ENCODE data around the gene RNF182. TPM values are rescaled to one million over a fixed set of nuclear protein-coding genes. Genes with fewer than 3 reads are reported as not detected.

Gene RNF182
- total RNA-seq, 2 donors from 2014 or later, result 3.2 TPM; not detected in 1

GRCh38 chr6:13924146-13924948 is 405 bp upstream of the RNF182 start:
- TF ChIP-seq POLR2AphosphoS5 (IDR thresholded peaks at IDR 0.05) (no peak), POLR2A (IDR thresholded peaks at IDR 0.05) (no peak), CTCF (IDR thresholded peaks at IDR 0.05) (no peak)
- Histone ChIP-seq H3K27ac (no peak overlapping the region), H3K9me3 (no peaks in the 10 kb centered on the region), H3K36me3 (no peaks in the 10 kb centered on the region), H3K4me3 (peak overlapping the region; percentile 26 to 36), H3K27me3 (replicated peaks; ENCODE audit: insufficient read depth) (peaks cover 4% of the 10 kb centered on the region), H3K4me1 (replicated peaks) (peaks cover 6% of the 10 kb centered on the region)
- peak; percentile 15 for DNase-seq (ENCODE audit: low spot score)
- WGBS, result 5% methylated on average over 32 of the region's 37 CpGs
- intact Hi-C loops (cut with DNase I), result no loop called here

DNA sequence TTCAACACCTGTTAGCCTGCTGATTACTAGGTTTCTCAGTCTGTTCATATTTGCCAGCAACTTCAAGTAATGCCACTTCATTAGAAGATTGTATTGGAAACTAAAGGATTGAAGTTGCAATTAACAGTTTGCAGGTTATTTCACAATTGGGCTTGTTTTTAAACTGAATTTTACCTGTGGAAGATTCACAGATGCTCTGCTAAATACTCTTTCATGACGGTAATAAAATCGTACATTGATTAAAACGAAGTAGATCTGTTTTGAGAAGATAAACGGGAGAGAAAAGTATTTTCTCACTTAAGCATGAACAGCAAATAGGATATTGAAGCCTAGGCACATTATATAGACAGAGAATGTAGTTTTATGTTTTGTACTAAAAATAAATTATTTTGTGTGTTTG is 1.6 kb downstream of the RNF182 start:
- intact Hi-C loops (cut with DNase I), result no loop called here
- Histone ChIP-seq H3K4me1 (replicated peaks) (peaks cover 6% of the 10 kb centered on the region), H3K9me3 (no peaks in the 10 kb centered on the region), H3K36me3 (no peaks in the 10 kb centered on the region), H3K27ac (no peak overlapping the region), H3K27me3 (replicated peaks; ENCODE audit: insufficient read depth) (peaks cover 4% of the 10 kb centered on the region), H3K4me3 (no peak overlapping the region)
- DNase-seq (ENCODE audit: low spot score), result no peak
- 72% methylated on average over 4 of the region's 4 CpGs for WGBS
- TF ChIP-seq CTCF (IDR thresholded peaks at IDR 0.05), result no peak
- no peak for TF ChIP-seq POLR2AphosphoS5 (IDR thresholded peaks at IDR 0.05)
- no peak for TF ChIP-seq POLR2A (IDR thresholded peaks at IDR 0.05)

DNA sequence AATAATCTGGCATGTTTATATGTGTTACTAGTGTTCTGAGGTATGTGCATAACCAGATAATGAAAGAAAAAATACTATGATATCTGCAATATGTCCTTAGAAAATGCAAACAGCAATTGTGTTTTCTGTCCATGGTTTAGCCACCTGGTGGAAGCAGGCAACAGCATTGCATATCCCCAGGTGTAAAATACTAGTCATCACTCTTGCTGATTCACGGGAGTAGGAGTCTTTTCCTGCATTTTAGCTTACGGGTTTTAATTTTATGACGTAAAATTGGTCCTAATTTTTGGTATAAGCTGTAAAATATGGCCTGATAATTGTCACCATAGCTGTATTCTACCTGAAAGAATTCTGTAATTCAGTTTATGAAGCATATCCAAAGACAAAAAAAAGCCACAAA is 2.5 kb downstream of the RNF182 start:
- 84% methylated on average over 3 of the region's 3 CpGs for WGBS
- no peak for DNase-seq (ENCODE audit: low spot score)
- Histone ChIP-seq H3K27me3 (replicated peaks; ENCODE audit: insufficient read depth) (peaks cover 6% of the 10 kb centered on the region), H3K9me3 (no peaks in the 10 kb centered on the region), H3K4me3 (no peak overlapping the region), H3K27ac (no peak overlapping the region), H3K36me3 (no peaks in the 10 kb centered on the region), H3K4me1 (replicated peaks) (peaks cover 6% of the 10 kb centered on the region)
- TF ChIP-seq POLR2A (IDR thresholded peaks at IDR 0.05) (no peak), POLR2AphosphoS5 (IDR thresholded peaks at IDR 0.05) (no peak), CTCF (IDR thresholded peaks at IDR 0.05) (no peak)
- intact Hi-C loops (cut with DNase I), result no loop called here

GRCh38 chr6:13929196-13929595 is 4.4 kb downstream of the RNF182 start:
- Histone ChIP-seq H3K4me3 (no peak overlapping the region), H3K36me3 (no peaks in the 10 kb centered on the region), H3K27me3 (replicated peaks; ENCODE audit: insufficient read depth) (peaks cover 6% of the 10 kb centered on the region), H3K27ac (no peak overlapping the region), H3K4me1 (replicated peaks) (no peaks in the 10 kb centered on the region), H3K9me3 (no peaks in the 10 kb centered on the region)
- TF ChIP-seq CTCF (IDR thresholded peaks at IDR 0.05), result no peak
- TF ChIP-seq POLR2A (IDR thresholded peaks at IDR 0.05), result no peak
- no peak for TF ChIP-seq POLR2AphosphoS5 (IDR thresholded peaks at IDR 0.05)
- intact Hi-C loops (cut with DNase I), result no loop called here
- DNase-seq (ENCODE audit: low spot score), result no peak

DNA sequence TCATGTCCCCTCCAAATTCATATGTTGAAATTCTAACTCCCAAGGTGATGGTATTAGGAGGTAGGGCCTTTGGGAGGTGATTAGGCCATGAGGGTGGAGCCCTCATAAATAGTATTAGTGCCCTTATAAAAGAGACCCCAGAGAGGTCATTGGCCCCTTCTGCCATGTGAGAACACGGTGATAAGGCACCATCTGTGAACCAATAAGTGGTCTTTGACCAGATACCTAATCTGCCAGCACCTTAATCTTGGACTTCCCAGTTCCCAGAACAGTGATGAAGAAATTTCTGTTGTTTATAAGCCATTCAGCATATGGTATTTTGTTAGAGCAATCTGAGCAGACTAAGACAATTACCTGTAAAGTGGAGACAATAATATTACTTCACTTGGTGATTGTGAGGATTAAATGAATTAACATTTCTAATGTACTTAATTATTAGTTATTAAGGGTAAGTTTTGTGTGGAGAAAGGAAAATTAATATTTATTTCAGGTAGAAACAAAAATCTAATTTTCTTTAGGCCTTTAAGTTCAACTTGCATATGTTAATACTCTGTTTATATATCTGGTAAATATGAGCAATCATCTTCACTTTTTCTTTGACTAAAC is 7.1 kb downstream of the RNF182 start:
- H3K4me3 ChIP-seq, result no peak overlapping the region
- no peak overlapping the region for H3K27ac ChIP-seq

More for the DNA sequence above, 7.1 kb downstream of the RNF182 start:
- H3K27me3 ChIP-seq (replicated peaks; ENCODE audit: insufficient read depth), result peaks cover 2% of the 10 kb centered on the region
- intact Hi-C loops (cut with DNase I), result no loop called here
- no peak for TF ChIP-seq POLR2A (IDR thresholded peaks at IDR 0.05)
- TF ChIP-seq CTCF (IDR thresholded peaks at IDR 0.05), result no peak
- TF ChIP-seq POLR2AphosphoS5 (IDR thresholded peaks at IDR 0.05), result no peak
- DNase-seq (ENCODE audit: low spot score), result no peak
- 90% methylated on average over 1 of the region's 1 CpG for WGBS
- no peaks in the 10 kb centered on the region for H3K4me1 ChIP-seq (replicated peaks)
- H3K36me3 ChIP-seq, result no peaks in the 10 kb centered on the region
- H3K9me3 ChIP-seq, result no peaks in the 10 kb centered on the region

All from prostate gland (tissue), 2 donors.